DMS79 (cell line): Measurements from ENCODE around the gene CKS1B.

Experiments used
- DNase-seq: peaks from one replicate; lab custom pipeline; 2025; lab: John Stamatoyannopoulos, UW

CKS1B gene

GRCh38 chr1:155002464-155003226, 28.2 kb downstream of the CKS1B start, which contains the start of gene ZBTB7B:
Gene ZBTB7B, plus strand, starts transcription at chr1:155002802. Its CDS starts 11,859 bp downstream, at chr1:155014661.
- no peak for DNase-seq

GRCh38 chr1:155003227-155003765, 28.8 kb downstream of the CKS1B start:
- DNase-seq: no peak

- DNase-seq: no peak
These were observed 29.4 kb downstream of the CKS1B start for GRCh38 chr1:155003766-155004351.

GRCh38 chr1:155004352-155005075, 30.0 kb downstream of the CKS1B start:
- no peak for DNase-seq

GRCh38 chr1:155005076-155006011, 30.9 kb downstream of the CKS1B start:
- no peak for DNase-seq

- DNase-seq: no peak
These were observed 32.2 kb downstream of the CKS1B start for GRCh38 chr1:155006601-155007101.

GRCh38 chr1:155007251-155007828, 32.9 kb downstream of the CKS1B start:
- no peak for DNase-seq

GRCh38 chr1:155008015-155008941, 33.8 kb downstream of the CKS1B start:
- no peak for DNase-seq

GRCh38 chr1:155009221-155009711, 34.8 kb downstream of the CKS1B start:
- DNase-seq: no peak

- DNase-seq: no peak
These were observed 35.3 kb downstream of the CKS1B start for GRCh38 chr1:155009742-155010141.

- DNase-seq: no peak
These were observed 35.9 kb downstream of the CKS1B start for GRCh38 chr1:155010211-155010918.

GRCh38 chr1:155011004-155011416, 36.5 kb downstream of the CKS1B start:
- DNase-seq: no peak

GRCh38 chr1:155011437-155012025, 37.0 kb downstream of the CKS1B start:
- DNase-seq: no peak

- DNase-seq: peak; percentile 28
These were observed 37.6 kb downstream of the CKS1B start for GRCh38 chr1:155012026-155012546.

GRCh38 chr1:155012776-155013602, 38.5 kb downstream of the CKS1B start:
- DNase-seq: no peak

- no peak for DNase-seq
These were observed 39.2 kb downstream of the CKS1B start for GRCh38 chr1:155013632-155014031.

GRCh38 chr1:155014709-155015508, 40.4 kb downstream of the CKS1B start:
- no peak for DNase-seq
